HAP-1 (cell line): Measurements from ENCODE around the gene PCSK9.
A peak's percentile ranks its signal among the peaks of the same experiment; 100 is the strongest.

Experiments
- DNase-seq, 2 experiments: peaks; one replicate each; pipeline ENCODE4 v3.0.0-alpha.2; 2016 to 2020; ENCODE audit warnings: low spot score in 2 of 2
- H3K27me3 ChIP-seq: fragments of 250-450 bp; sonication (Bioruptor Pico); 2 replicates; pipeline ENCODE4 v1.5.1; 2020; ENCODE audit warnings: low read depth, mild to moderate bottlenecking, moderate library complexity
- H3K36me3 ChIP-seq: fragments of 250-450 bp; sonication (Bioruptor Pico); replicated peaks from 2 replicates; pipeline ENCODE4 v1.5.1; 2020; ENCODE audit warnings: mild to moderate bottlenecking
- H3K4me1 ChIP-seq: fragments of 250-450 bp; sonication (Bioruptor Pico); 2 replicates; pipeline ENCODE4 v1.5.1; 2020; ENCODE audit warnings: mild to moderate bottlenecking
- H3K4me3 ChIP-seq: fragments of 250-450 bp; sonication (Bioruptor Pico); 2 replicates; pipeline ENCODE4 v1.5.1; 2020; ENCODE audit warnings: mild to moderate bottlenecking, moderate library complexity
- H3K9me3 ChIP-seq: fragments of 250-450 bp; sonication (Bioruptor Pico); 2 replicates; pipeline ENCODE4 v1.5.1; 2020; ENCODE audit warnings: mild to moderate bottlenecking, moderate library complexity
- in situ Hi-C: fragments of 300-500 bp; cut with MboI; formaldehyde crosslinking; loops from 3 replicates; pipeline ENCODE4 v1.14.3; 2020; ENCODE audit warnings: low sequenced_read_pairs, inconsistent platforms, mixed read lengths

PCSK9 gene

GRCh38 chr1:55064071-55064581 is 24.8 kb downstream of the PCSK9 start:
- no peak for DNase-seq
- Histone ChIP-seq H3K9me3 (no peaks in the 10 kb centered on the region), H3K4me1 (no peaks in the 10 kb centered on the region), H3K36me3 (peaks cover 23% of the 10 kb centered on the region), H3K4me3 (no peak overlapping the region), H3K27me3 (no peaks in the 10 kb centered on the region)
- in situ Hi-C loops, result no loop called here

GRCh38 chr1:55064861-55065263 is 25.5 kb downstream of the PCSK9 start:
- H3K27me3 ChIP-seq, result no peaks in the 10 kb centered on the region
- H3K4me1 ChIP-seq, result no peaks in the 10 kb centered on the region
- DNase-seq, result no peak
- H3K9me3 ChIP-seq, result no peaks in the 10 kb centered on the region
- H3K36me3 ChIP-seq, result peaks cover 25% of the 10 kb centered on the region
- in situ Hi-C loops, result no loop called here
- no peak overlapping the region for H3K4me3 ChIP-seq

GRCh38 chr1:55065648-55066047 is 26.3 kb downstream of the PCSK9 start:
- in situ Hi-C loops, result no loop called here
- Histone ChIP-seq H3K27me3 (no peaks in the 10 kb centered on the region), H3K9me3 (no peaks in the 10 kb centered on the region), H3K4me1 (no peaks in the 10 kb centered on the region), H3K36me3 (peaks cover 31% of the 10 kb centered on the region), H3K4me3 (no peak overlapping the region)
- no peak for DNase-seq

GRCh38 chr1:55067022-55067778 is 27.9 kb downstream of the PCSK9 start:
- no peak overlapping the region for H3K4me3 ChIP-seq
- DNase-seq, result no peak
- no peaks in the 10 kb centered on the region for H3K4me1 ChIP-seq
- in situ Hi-C loops, result no loop called here
- H3K9me3 ChIP-seq, result no peaks in the 10 kb centered on the region
- H3K36me3 ChIP-seq, result peaks cover 46% of the 10 kb centered on the region
- H3K27me3 ChIP-seq, result no peaks in the 10 kb centered on the region

GRCh38 chr1:55067914-55068313 is 28.6 kb downstream of the PCSK9 start:
- no peak for DNase-seq
- no peaks in the 10 kb centered on the region for H3K4me1 ChIP-seq
- H3K36me3 ChIP-seq, result peaks cover 53% of the 10 kb centered on the region
- no peaks in the 10 kb centered on the region for H3K27me3 ChIP-seq
- no peaks in the 10 kb centered on the region for H3K9me3 ChIP-seq
- in situ Hi-C loops, result no loop called here
- no peak overlapping the region for H3K4me3 ChIP-seq

- Histone ChIP-seq H3K4me1 (no peaks in the 10 kb centered on the region), H3K9me3 (no peaks in the 10 kb centered on the region), H3K27me3 (no peaks in the 10 kb centered on the region), H3K36me3 (peaks cover 61% of the 10 kb centered on the region), H3K4me3 (no peak overlapping the region)
- in situ Hi-C loops, result no loop called here
- DNase-seq, result no peak
These were observed 29.3 kb downstream of the PCSK9 start for GRCh38 chr1:55068638-55069037.

GRCh38 chr1:55069280-55069679 is 29.9 kb downstream of the PCSK9 start:
- Histone ChIP-seq H3K9me3 (no peaks in the 10 kb centered on the region), H3K4me1 (no peaks in the 10 kb centered on the region), H3K36me3 (peaks cover 67% of the 10 kb centered on the region), H3K27me3 (no peaks in the 10 kb centered on the region), H3K4me3 (no peak overlapping the region)
- in situ Hi-C loops, result no loop called here
- no peak for DNase-seq

GRCh38 chr1:55070293-55071164 is 31.2 kb downstream of the PCSK9 start:
- Histone ChIP-seq H3K36me3 (peaks cover 75% of the 10 kb centered on the region), H3K27me3 (no peaks in the 10 kb centered on the region), H3K4me3 (no peak overlapping the region), H3K9me3 (no peaks in the 10 kb centered on the region), H3K4me1 (no peaks in the 10 kb centered on the region)
- DNase-seq, result no peak
- in situ Hi-C loops, result no loop called here

GRCh38 chr1:55071477-55071876 is 32.1 kb downstream of the PCSK9 start:
- peak; percentile 42 to 71 for DNase-seq
- Histone ChIP-seq H3K27me3 (no peaks in the 10 kb centered on the region), H3K9me3 (no peaks in the 10 kb centered on the region), H3K4me3 (no peak overlapping the region), H3K4me1 (no peaks in the 10 kb centered on the region), H3K36me3 (peaks cover 78% of the 10 kb centered on the region)
- in situ Hi-C loops, result no loop called here

- peaks cover 80% of the 10 kb centered on the region for H3K36me3 ChIP-seq
- no peak for DNase-seq
- no peaks in the 10 kb centered on the region for H3K4me1 ChIP-seq
- in situ Hi-C loops, result no loop called here
- H3K4me3 ChIP-seq, result no peak overlapping the region
- no peaks in the 10 kb centered on the region for H3K9me3 ChIP-seq
- no peaks in the 10 kb centered on the region for H3K27me3 ChIP-seq
These were observed 34.0 kb downstream of the PCSK9 start for GRCh38 chr1:55073187-55073916.

GRCh38 chr1:55074455-55074854 is 35.1 kb downstream of the PCSK9 start:
- Histone ChIP-seq H3K4me3 (no peak overlapping the region), H3K4me1 (no peaks in the 10 kb centered on the region), H3K27me3 (no peaks in the 10 kb centered on the region), H3K36me3 (peaks cover 74% of the 10 kb centered on the region), H3K9me3 (no peaks in the 10 kb centered on the region)
- DNase-seq, result no peak
- in situ Hi-C loops, result no loop called here

GRCh38 chr1:55076356-55076755 is 37.0 kb downstream of the PCSK9 start:
- Histone ChIP-seq H3K36me3 (peaks cover 80% of the 10 kb centered on the region), H3K4me1 (0 out of 2 replicates have a peak, but pooled peaks cover 1% of the 10 kb centered on the region), H3K4me3 (no peak overlapping the region), H3K9me3 (no peaks in the 10 kb centered on the region), H3K27me3 (no peaks in the 10 kb centered on the region)
- in situ Hi-C loops, result no loop called here
- no peak for DNase-seq

- Histone ChIP-seq H3K36me3 (peaks cover 76% of the 10 kb centered on the region), H3K4me1 (0 out of 2 replicates have a peak, but pooled peaks cover 6% of the 10 kb centered on the region), H3K27me3 (no peaks in the 10 kb centered on the region), H3K4me3 (no peak overlapping the region), H3K9me3 (no peaks in the 10 kb centered on the region)
- no peak for DNase-seq
- in situ Hi-C loops, result no loop called here
These were observed 39.1 kb downstream of the PCSK9 start for GRCh38 chr1:55078470-55078869.
